ENCODE data around the gene TARP.
"Not testable (repeated sequence)": the region's sequence is repeated elsewhere in the genome, so short reads cannot be mapped to it uniquely, and the experiment has no call there.

The TARP gene

GRCh38 chr7:38274486-38274885, 1.1 kb upstream of the TARP start:
- in situ Hi-C loops (cut with HindIII; ENCODE audit: low sequenced_read_pairs): no loop called here
- DNase-seq (ENCODE audit: low read depth, low spot score): no peak
- TF ChIP-seq, protein P1, sequence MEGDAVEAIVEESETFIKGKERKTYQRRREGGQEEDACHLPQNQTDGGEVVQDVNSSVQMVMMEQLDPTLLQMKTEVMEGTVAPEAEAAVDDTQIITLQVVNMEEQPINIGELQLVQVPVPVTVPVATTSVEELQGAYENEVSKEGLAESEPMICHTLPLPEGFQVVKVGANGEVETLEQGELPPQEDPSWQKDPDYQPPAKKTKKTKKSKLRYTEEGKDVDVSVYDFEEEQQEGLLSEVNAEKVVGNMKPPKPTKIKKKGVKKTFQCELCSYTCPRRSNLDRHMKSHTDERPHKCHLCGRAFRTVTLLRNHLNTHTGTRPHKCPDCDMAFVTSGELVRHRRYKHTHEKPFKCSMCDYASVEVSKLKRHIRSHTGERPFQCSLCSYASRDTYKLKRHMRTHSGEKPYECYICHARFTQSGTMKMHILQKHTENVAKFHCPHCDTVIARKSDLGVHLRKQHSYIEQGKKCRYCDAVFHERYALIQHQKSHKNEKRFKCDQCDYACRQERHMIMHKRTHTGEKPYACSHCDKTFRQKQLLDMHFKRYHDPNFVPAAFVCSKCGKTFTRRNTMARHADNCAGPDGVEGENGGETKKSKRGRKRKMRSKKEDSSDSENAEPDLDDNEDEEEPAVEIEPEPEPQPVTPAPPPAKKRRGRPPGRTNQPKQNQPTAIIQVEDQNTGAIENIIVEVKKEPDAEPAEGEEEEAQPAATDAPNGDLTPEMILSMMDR (IDR thresholded peaks at IDR 0.05; ENCODE audit: low read depth, low read length): no peak
- no peak overlapping the region for H3K4me3 ChIP-seq (ENCODE audit: low read depth, low read length)

DNA sequence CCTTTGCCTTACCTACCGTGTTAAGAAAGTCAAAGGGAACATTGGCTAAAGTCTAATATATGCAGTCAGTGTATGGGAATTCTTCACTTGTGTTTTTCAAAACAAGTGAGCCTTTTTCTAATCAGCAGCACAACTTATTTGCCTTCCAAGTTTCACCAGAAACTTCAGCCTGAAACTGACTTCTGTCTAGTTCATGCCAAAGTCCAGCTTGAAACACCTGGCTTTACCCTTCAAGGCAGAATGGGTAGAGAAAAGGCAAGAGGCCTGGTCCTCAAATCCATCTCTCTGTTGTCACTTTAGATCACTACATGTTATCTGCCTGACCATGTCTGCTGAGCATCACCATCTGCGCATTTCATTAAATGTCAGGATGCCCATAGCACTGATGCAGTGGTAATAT, 3.0 kb downstream of the TARP start:
- DNase-seq (ENCODE audit: low read depth, low spot score); in situ Hi-C loops (cut with HindIII; ENCODE audit: low sequenced_read_pairs); H3K4me3 ChIP-seq (ENCODE audit: low read depth, low read length): not testable (repeated sequence)

DNA sequence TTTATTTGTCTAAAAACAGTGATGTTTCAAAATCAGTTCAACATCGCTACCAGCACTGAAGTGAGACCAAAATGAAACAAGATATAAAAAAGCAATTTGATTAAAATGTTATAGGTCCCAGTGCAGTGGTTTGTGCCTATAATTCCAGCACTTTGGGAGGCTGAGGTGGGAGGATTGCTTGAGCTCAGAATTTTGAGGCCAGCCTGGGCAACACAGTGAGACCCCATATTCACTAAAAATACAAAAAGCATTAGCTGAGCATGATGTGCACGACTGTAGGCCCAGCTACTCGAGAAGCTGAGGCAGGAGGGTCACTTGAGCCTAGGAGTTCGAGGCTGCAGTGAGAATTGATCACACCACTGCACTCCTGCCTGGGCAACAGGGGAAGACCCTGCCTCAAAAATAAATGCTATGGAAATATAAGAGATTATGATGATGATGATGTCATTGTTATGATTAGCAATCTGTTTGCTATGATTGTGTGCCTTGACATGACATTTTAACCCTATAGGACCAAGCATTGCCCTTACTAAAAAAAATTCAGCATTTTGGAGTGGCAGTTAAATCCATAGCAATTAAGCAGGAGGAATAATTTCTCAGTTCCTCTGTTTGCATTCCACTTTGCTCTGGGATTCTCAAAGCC, 3.6 kb downstream of the TARP start:
- H3K4me3 ChIP-seq (ENCODE audit: low read depth, low read length); DNase-seq (ENCODE audit: low read depth, low spot score); in situ Hi-C loops (cut with HindIII; ENCODE audit: low sequenced_read_pairs): not testable (repeated sequence)

DNA sequence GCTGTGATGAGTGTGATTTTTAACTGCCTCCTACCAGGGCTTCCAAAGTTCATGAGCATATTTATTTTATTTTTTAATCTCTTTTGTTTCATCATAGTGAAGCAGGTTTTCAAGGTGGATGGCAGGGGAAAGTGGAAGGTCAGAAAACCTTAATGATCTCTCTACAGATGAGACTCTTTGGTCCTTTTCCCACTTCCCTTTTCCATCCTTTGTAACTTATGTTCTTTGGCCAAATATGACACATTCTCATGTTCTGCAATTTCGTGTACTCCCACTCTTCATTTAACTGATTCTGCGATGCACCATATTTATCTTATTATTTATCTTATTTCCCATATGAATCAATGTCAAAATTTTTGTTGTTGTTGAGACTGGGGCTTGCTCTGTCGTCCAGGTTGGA, 7.5 kb downstream of the TARP start:
- in situ Hi-C loops (cut with HindIII; ENCODE audit: low sequenced_read_pairs); H3K4me3 ChIP-seq (ENCODE audit: low read depth, low read length); DNase-seq (ENCODE audit: low read depth, low spot score): not testable (repeated sequence)

DNA sequence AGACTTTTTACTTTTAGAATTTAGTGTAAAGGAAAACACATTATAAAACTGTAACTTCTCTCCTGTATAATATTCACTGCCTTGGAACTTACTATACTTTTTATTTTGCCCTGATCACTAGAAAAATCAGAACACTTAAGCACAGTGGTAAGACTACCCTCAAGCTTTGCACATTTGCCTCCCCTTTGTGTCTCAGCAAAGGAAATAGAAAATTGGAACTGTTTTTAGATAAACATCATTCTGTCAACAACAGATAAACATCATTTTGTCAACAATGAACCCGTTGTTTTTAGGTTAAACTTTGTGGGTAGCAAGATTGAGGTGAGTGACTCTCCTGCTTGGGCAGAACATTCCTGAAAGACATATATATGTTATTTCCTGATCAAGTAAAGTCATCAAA, 8.8 kb downstream of the TARP start:
- DNase-seq (ENCODE audit: low read depth, low spot score); in situ Hi-C loops (cut with HindIII; ENCODE audit: low sequenced_read_pairs); H3K4me3 ChIP-seq (ENCODE audit: low read depth, low read length): not testable (repeated sequence)

DNA sequence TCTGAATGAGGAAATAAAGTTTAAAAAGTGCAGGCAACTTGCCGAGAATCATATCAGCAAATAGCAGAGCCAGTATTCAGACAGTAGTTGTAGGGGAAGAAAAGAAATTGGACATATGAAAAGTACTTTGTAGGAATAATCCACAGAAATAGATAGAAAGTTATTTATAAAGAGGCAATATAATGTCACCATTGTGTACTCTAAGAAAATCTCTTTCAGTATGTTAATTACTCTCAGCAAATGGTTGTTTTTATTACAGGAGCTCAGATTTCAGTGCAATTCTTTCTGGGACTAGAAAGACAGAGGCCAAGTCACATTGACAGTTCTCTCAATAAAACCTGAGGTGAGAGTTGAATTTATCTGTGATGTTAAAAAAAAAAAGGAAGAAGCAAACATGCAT, 10.2 kb downstream of the TARP start:
- DNase-seq (ENCODE audit: low read depth, low spot score); in situ Hi-C loops (cut with HindIII; ENCODE audit: low sequenced_read_pairs); H3K4me3 ChIP-seq (ENCODE audit: low read depth, low read length): not testable (repeated sequence)

- TF ChIP-seq, protein P1 (IDR thresholded peaks at IDR 0.05; ENCODE audit: low read depth, low read length): no peak
- DNase-seq (ENCODE audit: low read depth, low spot score): no peak
- H3K4me3 ChIP-seq (ENCODE audit: low read depth, low read length): no peak overlapping the region
- in situ Hi-C loops (cut with HindIII; ENCODE audit: low sequenced_read_pairs): no loop called here
These were observed 10.9 kb downstream of the TARP start for GRCh38 chr7:38262545-38262944.

GRCh38 chr7:38262026-38262425, 11.4 kb downstream of the TARP start:
- DNase-seq (ENCODE audit: low read depth, low spot score); H3K4me3 ChIP-seq (ENCODE audit: low read depth, low read length); in situ Hi-C loops (cut with HindIII; ENCODE audit: low sequenced_read_pairs): not testable (repeated sequence)

- H3K4me3 ChIP-seq (ENCODE audit: low read depth, low read length); DNase-seq (ENCODE audit: low read depth, low spot score); in situ Hi-C loops (cut with HindIII; ENCODE audit: low sequenced_read_pairs): not testable (repeated sequence)
These were observed 11.8 kb downstream of the TARP start for GRCh38 chr7:38261601-38262000.

DNA sequence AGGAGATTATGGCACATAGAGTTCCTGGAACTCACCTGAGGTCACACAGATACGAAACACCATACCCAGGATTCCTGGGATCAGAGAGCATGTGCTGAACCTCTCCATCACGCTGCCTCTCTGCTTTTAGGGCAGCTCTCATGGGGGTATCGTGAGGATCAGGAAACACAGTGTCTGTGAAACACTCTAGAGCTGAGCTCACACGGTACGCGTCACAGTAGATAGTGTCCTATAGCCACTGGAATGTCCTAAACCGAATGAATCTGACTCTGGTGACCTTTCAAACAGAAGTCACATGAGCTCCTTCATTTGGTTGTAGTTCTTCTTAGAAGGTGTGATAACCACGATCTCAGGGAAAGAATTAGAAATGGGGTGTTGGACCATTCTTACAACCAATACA, 14.3 kb downstream of the TARP start:
- H3K4me3 ChIP-seq (ENCODE audit: low read depth, low read length); DNase-seq (ENCODE audit: low read depth, low spot score); in situ Hi-C loops (cut with HindIII; ENCODE audit: low sequenced_read_pairs): not testable (repeated sequence)

GRCh38 chr7:38257350-38257677, 16.1 kb downstream of the TARP start:
- no peak for DNase-seq (ENCODE audit: low read depth, low spot score)
- TF ChIP-seq, protein P1 (IDR thresholded peaks at IDR 0.05; ENCODE audit: low read depth, low read length): no peak
- in situ Hi-C loops (cut with HindIII; ENCODE audit: low sequenced_read_pairs): no loop called here
- no peak overlapping the region for H3K4me3 ChIP-seq (ENCODE audit: low read depth, low read length)

- in situ Hi-C loops (cut with HindIII; ENCODE audit: low sequenced_read_pairs); DNase-seq (ENCODE audit: low read depth, low spot score); H3K4me3 ChIP-seq (ENCODE audit: low read depth, low read length): not testable (repeated sequence)
These were observed 23.6 kb downstream of the TARP start for GRCh38 chr7:38249849-38250248.
